HG02973 (cell line): ENCODE data around the gene TSC22D3.
"Not testable (repeated sequence)": the region's sequence is repeated elsewhere in the genome, so short reads cannot be mapped to it uniquely, and the experiment has no call there.

Source experiments
- ATAC-seq: cut with Tn5 transposase; IDR thresholded peaks from one replicate; pipeline ENCODE4 v1.9.1; 2021; ENCODE audit warnings: moderate library complexity; ENCODE audit not compliant: unreplicated experiment

The TSC22D3 gene

DNA sequence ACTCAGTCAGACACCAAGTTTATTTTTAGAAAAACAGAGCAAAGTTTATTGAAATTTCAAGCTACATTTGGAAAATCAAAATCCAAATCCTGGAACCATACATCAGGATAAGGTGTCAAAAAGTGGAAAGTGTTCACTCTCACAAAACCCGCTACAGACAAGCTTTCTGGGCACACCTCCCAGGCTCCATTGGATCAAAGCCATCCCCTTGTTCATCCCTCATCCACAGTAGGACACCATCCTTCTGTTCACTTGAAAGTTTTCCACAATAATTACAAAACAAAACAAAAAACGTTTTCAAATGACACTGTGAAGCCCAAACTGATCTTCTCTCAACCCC, 62.4 kb downstream of the TSC22D3 start:
- ATAC-seq, result no peak

DNA sequence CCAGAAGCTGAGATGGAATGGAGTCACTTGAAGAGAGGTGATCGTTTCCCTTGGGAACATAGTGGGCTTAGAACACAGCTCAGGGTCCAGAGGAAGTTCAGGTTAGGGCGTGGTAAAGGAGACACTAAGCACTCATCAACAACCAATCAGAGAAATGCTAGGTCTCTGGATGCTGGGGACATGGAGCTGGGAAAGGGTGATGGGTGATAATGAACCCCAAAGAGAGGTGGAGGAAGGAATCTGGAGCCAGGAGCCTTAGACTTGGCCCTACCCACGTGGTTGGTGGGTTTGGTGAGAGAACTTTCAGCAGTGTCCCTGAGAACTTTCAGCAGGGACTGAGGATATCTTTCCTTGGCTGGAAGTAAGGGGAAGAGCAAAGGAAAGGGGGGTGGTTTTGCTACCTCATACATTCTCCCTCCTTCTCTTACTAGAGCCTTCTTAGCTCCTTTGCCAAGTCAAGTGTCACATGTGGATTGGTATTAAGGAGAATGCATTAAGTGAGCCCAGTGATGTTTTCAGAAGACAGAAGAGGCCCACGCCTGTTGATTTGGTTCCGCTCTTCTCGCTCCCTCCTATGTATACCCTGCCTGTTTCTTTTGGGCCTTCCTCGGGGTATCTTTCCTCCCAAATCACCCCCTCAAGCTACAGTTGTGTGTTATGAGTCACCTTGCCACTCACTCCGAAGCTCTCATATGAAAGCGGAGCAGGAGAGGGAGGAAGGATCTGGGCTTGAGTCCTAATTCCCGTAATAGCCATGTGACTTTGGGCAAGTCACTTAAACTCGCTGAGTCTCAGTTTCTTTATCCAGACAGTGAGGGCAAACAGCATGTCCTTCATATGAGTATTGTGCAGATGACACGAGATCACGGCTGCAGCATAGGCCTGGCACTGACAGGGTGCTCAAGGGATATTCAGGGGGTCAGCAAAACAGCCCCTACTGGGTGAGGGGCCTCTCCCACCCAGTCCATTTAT, 63.1 kb downstream of the TSC22D3 start:
- no peak for ATAC-seq

DNA sequence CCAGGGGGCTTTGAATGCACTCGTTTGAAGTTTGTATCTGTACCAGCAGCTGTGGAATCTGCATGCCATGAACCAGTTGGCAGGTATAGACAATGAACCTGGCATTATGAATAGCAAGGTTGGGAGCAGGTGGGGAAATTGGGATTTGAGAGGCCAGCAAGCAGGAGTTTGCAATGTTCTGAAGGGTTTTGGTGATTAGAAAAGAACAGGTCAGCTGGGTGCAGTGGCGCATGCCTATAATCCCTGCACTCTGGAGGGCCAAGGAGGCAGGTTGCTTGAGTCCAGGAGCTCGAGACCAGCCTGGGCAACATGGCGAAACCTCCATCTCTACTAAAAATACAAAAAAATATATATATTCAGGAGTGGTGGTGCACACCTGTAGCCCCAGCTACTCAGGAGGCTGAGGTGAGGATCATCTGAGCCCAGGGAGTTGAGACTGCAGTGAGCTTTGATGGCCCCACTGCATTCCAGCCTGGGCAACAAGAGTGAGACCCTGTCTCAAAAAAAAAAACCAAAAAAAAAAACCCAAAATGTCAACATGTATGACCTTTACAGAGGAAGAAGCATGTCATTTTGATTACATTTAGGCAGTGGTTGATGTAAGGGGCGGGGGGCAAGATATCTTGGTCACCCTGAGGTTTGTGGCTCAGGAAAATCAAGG, 63.9 kb downstream of the TSC22D3 start:
- no peak for ATAC-seq

DNA sequence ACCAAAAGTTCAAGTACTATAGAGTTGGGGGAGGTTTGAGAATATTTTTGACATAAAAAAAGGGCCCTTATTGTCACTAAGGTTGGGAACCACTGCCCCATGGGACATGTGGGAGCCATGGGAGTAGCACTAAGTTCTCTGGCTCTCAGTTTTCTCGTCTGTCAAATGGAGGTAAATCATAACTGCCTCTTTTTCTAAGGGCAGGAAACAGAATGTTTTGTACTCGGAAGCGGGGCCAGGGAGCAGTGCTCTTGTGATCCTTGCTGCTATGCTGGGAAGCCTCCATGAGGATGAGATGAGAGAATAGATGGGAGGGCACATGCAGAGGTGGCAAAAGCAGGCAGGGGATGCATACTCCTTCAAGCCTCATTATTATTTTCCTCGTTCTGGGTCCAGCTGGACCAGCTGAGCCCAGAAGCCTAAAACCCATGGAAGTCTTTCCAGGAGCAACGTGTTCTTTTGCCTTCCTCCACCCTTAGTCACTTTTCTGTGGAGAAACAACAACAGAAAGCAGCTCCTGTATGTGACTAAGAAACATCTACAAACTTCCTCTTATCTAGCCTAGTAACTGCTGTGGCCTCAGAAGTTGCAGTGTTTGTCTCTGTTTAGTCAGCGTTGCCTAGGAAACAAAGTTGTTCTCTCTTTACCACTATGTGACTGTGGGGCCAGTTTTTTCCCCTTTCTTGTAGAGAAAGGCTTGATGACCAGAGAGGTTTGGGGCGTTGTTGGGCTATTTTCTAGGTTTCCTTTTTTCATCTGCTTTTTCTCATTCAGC, 64.8 kb downstream of the TSC22D3 start:
- ATAC-seq, result peak; percentile 83

DNA sequence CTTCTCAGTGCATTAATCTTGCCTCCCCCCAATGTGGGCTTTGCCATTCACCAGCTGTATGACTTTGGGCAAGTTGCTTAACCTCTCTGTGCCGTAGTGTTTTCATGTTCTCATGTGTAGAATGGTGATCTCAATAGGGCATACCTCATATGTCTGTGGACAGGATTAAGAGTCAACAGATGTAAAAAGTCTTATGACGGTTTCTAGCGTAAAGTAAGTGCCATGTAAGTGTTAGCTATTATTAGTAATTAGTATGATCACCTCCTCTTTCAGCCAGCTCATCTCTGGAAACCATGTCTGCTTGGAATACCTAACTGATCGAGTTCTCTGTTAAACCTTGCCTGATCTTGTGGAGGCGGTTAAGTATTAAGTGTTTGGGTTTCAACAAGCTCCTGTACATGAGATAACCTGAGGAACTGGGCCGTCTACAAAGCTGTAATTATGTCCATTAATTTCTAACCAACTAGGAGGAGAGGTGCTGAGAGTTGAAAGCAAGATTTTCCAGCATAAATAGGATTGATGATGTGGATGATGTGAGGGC, 66.3 kb downstream of the TSC22D3 start:
- ATAC-seq, result no peak

DNA sequence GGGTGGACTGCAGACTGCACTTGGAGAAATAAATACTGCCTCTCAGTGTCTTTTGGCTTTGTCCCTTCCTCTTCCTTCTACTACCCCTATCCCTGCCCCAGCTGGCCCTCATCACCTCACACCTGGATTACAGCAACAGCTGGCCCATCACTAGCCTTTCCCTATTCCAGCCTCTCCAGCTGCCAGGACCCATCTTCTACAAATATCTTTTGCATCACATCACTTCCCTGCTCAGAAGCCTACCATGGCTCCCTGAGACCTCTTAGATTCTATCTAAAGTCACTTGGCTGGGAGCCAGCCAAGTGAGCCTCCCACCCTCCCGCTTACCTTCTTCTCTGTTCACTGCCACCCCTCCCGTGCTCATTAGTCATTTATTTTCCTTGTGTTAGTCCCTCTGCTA, 66.8 kb downstream of the TSC22D3 start:
- ATAC-seq, result no peak

DNA sequence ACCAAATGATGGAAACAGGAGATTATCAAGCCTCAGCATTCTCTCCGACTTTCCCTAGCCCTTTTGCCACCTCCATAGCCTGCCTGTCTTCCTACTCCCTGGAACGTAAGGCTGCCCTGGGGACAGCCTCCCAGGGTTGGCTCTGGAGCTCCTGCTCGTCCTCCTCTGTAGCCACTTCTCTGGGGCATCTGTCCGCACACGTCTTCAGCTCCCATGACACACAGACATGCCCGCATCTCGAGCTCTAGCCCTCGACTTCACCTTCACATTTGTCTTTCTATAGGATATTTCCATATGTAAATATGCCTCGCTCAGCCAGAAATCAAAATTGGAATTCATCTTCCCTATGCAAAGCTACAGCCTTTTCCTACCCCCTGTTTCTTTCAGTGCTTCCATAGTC, 67.7 kb downstream of the TSC22D3 start:
- no peak for ATAC-seq

DNA sequence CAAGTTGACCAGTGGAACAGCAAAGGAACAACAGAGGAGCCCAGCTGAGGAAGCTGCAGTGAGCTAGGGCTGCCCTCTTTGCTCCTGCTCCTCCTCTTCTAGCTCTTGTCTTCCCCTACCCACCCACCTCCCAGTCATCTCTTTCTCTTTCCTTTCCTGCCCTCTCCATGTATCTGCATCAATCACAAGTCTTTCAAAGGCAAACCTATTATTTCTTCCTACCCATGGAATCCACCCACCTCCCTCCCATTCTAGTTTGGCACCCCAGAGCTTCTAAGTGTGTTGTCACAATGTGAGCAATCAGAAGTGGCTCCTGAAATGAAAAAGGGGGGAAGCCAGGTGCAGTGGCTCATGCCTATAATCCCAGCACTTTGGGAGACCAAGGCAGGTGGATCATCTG, 69.3 kb downstream of the TSC22D3 start:
- no peak for ATAC-seq

DNA sequence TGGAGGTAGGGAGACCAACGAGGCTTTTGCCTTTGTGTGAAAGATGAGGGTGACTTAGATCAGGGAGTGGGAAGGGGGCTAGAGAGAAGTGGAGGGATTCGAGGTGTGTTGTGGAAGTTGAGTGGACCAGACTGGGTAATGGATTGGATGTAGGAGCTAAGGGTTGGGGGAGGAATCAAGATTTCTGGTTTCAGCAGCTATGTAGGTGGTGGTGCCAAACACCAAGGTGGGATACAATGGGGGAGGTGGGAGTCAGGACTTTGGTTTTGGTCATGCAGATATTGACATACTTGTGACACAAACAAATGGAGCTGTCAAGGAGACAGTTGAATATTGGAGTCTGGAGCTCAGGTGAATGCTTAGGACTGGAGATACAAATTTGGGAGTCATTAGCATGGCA, 71.0 kb downstream of the TSC22D3 start:
- no peak for ATAC-seq

DNA sequence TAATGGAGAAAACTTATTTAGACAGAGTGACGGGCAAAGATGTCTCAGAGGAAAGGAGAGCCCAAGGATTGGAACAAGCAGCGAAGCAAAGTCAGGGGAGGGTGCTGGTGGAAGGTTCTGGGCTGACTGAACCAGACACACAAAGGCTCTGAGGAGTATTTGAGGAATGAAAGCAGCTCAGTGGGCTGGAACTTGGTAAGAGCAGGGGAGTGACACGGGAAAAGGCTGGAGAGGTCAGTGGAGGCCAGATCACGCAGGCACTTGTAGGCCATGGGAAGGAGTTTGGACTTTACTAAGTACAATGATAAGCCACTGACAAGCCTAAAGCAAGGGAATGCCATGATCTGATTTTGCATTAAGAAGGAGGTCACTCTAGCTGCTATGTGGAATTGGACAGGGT, 71.4 kb downstream of the TSC22D3 start:
- no peak for ATAC-seq

DNA sequence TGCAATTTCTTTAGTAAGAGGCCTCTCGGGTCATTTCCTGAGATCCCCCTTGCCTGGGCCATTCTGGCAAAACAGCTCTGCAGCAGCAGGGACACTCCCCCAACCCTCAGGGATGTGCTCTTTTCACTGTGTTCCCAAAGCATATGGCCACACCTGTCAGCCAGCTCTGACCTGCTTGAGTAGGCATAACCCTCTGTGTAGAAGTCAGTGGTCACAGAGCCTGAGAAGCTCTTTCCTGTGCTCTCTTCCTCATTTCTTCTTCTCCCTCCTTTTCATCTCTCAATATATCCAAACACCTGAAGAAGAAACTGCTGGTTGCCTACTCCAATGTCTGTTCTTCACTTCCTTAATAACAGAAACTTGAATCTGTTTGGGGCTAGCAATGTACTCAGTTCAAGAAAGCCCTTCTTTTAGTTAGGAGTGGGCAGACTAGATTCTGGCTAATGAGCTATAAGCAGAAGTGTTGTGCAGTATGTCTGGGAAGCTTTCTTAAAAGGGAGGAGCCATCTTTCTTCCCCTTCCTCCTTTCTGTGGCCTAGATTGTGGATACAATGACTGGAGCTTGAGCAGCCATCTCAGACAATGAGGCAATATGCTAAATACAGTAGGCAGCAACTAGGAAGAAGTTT, 74.0 kb downstream of the TSC22D3 start:
- ATAC-seq, result peak; percentile 79

DNA sequence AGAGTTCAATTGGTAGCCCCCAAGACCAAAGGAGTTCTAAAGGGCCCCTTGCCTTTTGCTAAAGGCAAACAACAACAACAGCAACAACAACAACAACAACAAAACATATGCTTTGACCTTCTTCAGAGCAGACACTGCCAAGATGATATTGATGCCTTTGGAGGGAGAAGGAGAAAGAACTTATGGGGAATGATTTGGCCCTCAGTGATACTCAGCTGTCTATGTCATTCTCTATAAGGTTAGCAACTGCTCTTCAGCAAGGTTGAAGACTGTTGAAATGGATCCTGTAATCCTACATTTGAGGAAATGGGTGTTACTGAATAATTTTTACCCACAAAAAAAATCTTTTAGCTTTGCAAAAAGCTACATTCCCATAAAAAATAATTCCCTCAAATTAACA, 74.8 kb downstream of the TSC22D3 start:
- no peak for ATAC-seq

DNA sequence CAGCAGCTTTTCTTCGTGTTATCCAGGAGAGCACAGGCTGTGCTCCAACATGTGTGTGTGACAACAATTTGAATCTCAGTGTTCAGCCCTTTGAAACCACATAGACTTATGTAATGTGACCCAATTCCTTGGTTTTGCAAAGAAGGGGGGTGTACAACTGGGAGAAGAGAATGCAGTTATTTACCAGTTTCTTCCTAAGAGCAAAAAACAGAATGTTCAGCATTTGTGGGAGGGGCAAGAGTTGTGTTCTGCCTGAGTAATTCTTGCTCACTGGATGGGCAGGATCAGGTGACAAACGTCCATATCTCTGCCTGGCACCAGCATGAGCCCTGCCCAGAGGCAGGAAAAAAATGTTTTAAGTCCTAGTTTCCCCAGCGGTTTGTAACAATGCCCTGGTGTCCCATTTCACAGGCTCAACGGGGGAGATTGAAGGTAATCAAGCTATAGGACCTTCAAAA, 75.2 kb downstream of the TSC22D3 start:
- no peak for ATAC-seq

DNA sequence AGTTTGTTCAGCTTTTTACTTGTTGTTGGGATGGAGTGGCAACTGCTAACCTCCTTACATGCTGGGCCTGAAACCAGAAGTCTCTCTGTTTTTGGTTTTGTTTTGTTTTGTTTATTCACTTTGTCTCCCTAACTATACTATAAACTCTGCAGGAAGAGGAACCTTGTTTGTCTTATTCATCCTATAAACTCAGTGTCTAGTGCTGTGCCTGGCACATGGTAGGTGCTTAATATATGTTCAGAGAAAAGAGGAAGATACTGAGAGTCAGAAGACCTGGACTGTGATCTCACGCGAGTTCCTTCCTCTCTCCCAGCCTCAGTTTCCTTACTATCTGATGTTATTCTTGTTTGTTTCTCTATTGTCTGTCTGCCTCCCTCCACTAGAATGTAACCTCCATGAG, 76.0 kb downstream of the TSC22D3 start:
- no peak for ATAC-seq

DNA sequence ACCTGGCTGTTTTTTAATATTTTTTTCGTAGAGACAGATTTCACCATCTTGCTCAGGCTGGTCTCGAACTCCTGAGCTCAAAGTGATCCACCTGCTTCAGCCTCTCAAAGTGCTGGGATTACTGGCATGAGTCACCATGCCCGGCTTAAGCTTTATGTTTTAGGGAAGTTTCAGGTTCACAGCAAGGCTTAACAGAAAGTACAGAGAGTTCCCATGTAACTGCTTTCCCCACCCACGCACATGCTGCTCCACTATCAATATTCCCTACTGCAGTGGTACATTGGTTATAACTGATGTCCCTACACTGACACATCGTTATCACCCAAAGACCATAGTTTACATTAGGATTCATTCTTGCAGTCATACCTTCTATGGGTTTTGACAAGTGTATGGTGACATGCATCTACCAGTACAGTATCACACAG, 84.6 kb downstream of the TSC22D3 start:
- ATAC-seq, result no peak

DNA sequence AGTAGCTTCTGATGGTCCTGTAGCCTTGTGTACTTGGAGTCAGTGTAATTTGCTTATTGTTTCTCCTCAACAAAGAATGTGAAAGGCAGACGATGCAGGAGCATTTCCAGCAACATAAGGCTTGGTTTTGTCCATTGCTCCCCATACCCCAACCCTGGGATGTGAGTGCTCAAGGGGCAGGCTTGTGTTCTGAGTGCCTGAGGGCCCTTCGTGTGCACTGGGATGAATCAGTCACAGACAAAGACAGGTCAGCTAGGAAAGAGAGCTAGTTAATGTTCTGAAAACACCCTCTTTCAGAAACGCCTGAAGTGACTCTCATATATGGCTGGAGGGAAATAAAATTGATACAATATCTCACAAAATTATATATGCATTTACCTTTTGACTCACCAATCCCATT, 88.1 kb downstream of the TSC22D3 start:
- no peak for ATAC-seq

DNA sequence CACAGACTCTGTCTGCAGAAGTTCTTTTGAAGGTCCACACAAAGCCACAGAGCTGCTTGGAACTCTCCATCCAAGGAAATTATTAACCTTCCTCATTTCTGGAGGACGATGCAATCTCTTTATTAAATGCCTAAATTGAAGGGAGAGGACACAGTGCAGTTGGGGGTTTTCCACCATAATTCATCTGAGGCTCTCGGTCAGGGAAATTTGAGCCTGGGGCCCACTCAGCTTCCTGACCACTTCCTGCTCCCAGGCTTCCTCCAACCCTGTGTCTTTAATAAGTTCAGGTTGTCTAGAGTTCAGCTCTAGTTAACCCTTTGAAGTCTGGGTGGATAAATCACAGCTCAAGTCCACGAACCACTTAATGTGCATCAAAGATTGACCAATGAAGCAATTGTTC, 88.8 kb downstream of the TSC22D3 start:
- ATAC-seq, result no peak

DNA sequence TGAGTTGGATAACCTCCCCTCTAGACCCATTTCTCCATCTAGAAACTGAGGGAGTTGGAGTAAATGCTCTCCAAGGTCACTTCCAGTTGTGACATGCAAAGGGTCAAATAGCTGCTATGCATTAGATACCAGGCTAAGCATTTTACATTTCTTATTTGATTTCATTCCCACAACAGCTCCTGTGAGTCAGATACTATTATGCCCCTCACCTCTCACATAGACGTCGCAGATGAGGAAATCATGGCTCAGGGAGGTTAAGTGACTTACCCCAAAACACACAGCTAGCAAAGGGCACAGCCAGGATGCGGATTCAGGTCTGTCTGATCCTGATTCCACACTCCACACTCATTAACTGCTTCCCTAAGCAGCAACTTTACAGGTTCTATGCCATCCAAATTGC, 89.6 kb downstream of the TSC22D3 start:
- no peak for ATAC-seq

DNA sequence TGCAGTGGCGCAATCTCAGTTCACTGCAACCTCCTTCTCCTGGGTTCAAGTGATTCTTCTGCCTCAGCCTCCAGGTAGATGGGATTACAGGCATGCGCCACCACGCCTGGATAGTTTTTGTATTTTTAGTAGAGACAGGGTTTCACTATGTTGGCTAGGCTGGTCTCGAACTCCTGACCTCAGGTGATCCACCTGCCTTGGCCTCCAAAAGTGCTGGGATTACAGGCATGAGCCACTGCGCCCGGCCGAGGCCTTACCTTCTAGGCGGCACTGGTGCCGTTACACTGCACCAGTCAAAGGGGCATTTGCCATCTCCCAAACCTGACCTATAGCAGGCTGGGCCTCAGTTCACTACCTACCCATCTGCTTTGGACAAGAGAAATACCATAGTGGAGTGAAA, 90.0 kb downstream of the TSC22D3 start:
- not testable (repeated sequence) for ATAC-seq

DNA sequence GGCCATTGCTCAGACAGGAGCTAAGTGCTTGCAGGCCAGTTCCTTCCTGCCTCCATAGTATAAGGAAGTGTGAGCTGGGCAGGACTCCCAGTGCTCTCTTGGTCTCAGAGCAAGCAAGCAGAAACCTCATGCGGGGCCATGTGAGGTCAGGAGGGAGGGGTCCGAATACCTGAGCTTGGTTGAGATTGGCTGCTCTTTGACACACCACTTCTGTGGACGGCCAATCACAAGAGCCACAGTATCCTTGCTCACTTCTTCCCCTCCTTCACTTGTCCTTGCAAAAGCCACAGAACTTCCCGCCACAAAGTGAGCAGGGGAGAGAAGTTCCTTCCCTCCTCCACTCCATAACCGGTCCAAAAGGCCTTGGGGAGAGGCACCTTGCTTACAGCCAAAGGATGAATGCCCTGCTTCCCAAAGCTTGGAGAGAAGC, 90.6 kb downstream of the TSC22D3 start:
- ATAC-seq, result peak; percentile 94

DNA sequence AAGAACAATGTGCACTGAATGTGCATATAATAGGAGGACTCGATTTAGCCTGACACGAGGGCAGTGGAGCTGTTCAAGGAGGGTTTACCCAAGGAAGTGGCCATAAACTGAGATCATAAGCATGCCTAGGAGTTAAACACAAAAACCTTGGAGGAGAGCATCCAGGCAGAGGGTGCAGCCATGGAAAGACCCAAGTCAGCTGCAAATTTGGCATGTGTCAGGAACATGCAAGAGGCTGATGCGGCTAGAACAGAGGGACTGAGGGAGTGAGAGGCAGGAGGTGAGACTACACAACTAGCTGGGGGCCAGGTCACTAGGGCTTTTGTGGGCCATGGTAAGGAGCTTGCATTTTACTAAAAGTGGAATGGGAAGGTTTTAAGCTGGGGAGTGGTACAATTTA, 91.7 kb downstream of the TSC22D3 start:
- ATAC-seq, result no peak
